Choroid plexus epithelial cell (primary cell): ENCODE results near the gene CGREF1.
"Not testable (repeated sequence)": the region's sequence is repeated elsewhere in the genome, so short reads cannot be mapped to it uniquely, and the experiment has no call there.

Experiments
- DNase-seq: peaks from one replicate; pipeline ENCODE4 v3.0.0-alpha.2; 2010; ENCODE audit warnings: low read depth
- H3K4me3 ChIP-seq: 2 replicates; pipeline ENCODE4 v1.5.1; 2011; ENCODE audit warnings: low read depth, mild to moderate bottlenecking, control low read depth, low read length, moderate library complexity
- CTCF ChIP-seq: conservative IDR thresholded peaks from 2 replicates; pipeline ENCODE4 v1.5.1; 2011; ENCODE audit warnings: low read depth, mild to moderate bottlenecking, control low read depth, inconsistent platforms, low read length, moderate library complexity

Gene CGREF1

GRCh38 chr2:27080140-27080469 lies 38.8 kb downstream of the CGREF1 start:
- no peak for DNase-seq
- no peak for TF ChIP-seq CTCF
- H3K4me3 ChIP-seq: peak overlapping the region; percentile 72

GRCh38 chr2:27079233-27080139 lies 39.4 kb downstream of the CGREF1 start:
- TF ChIP-seq CTCF: no peak
- H3K4me3 ChIP-seq: peak overlapping the region; percentile 72
- DNase-seq: no peak

- peak; percentile 93 for DNase-seq
- TF ChIP-seq CTCF: peak; percentile 4
- H3K4me3 ChIP-seq: peak within 1 kb of the TSS; percentile 72
Measured at GRCh38 chr2:27078267-27079194, 40.4 kb downstream of the CGREF1 start, which contains the start of gene EMILIN1. Gene EMILIN1 (plus strand): TSS chr2:27078615. CDS start chr2:27079066, 451 bp downstream.

- no peak for DNase-seq
- H3K4me3 ChIP-seq: no peak overlapping the region
- TF ChIP-seq CTCF: no peak
Measured at GRCh38 chr2:27077231-27077630, 41.7 kb downstream of the CGREF1 start.

GRCh38 chr2:27076323-27076722 lies 42.6 kb downstream of the CGREF1 start:
- no peak overlapping the region for H3K4me3 ChIP-seq
- no peak for TF ChIP-seq CTCF
- DNase-seq: no peak

GRCh38 chr2:27075566-27075871 lies 43.4 kb downstream of the CGREF1 start:
- not testable (repeated sequence) for H3K4me3 ChIP-seq, DNase-seq

GRCh38 chr2:27074738-27075565 lies 44.0 kb downstream of the CGREF1 start:
- H3K4me3 ChIP-seq: no peak overlapping the region
- DNase-seq: peak; percentile 42
- no peak for TF ChIP-seq CTCF
